Peyer's patch (tissue), 4 donors: ENCODE results near the gene RAI14.

Experiments used
- CTCF ChIP-seq, 6 experiments: fragments of 450-650 bp in 4 of 6; fragments of 200-600 bp in 2 of 6; sonication (generic) in 1 of 6; IDR thresholded peaks; one replicate each; pipeline ENCODE4 v1.5.1; 2017 to 2019; ENCODE audit warnings: antibody characterized with exemption in 6 of 6, mild to moderate bottlenecking in 3 of 6, moderate library complexity in 1 of 6
- POLR2A ChIP-seq, 2 donors: fragments of 450-650 bp; IDR thresholded peaks; one replicate each; pipeline ENCODE4 v1.5.1; 2017; ENCODE audit warnings: antibody characterized with exemption in 2 of 2, mild to moderate bottlenecking in 2 of 2, moderate library complexity in 2 of 2

DNA sequence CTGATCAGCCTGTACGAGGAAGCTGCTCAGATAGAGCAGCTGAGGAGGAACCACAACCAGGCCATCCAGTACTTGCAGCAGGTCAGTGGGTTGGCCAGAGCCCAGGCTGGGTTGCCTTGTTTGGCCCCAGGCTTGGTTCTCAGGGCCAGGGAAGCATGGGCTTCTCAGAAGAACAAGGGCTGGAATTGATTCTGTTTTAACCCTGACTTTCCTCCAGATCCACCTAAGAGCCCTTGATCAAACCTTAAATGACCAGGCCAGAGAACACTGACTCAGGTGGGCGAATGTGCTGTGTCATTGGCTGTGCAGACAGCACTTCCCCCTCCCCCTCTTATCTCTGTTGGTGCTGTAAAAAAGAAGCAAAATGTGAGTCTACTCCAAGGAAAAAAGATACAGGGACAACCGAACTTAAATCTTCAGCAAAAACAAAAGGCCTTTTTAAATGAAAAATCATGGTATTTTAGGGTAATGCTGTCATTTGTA lies 210.9 kb downstream of the RAI14 start:
- no peak for TF ChIP-seq CTCF (IDR thresholded peaks at IDR 0.05)
- no peak for TF ChIP-seq POLR2A (IDR thresholded peaks at IDR 0.05)
